ENCODE measurements around the gene KRTAP3-2. TPM values are rescaled to one million over a fixed set of nuclear protein-coding genes. Genes with fewer than 3 reads are reported as not detected.
A peak's percentile ranks its signal among the peaks of the same experiment; 100 is the strongest.

The KRTAP3-2 gene
- total RNA-seq, 1 donor from 2014 or later, result not detected

GRCh38 chr17:40974366-40974765 lies 25.3 kb downstream of the KRTAP3-2 start:
- intact Hi-C loops (cut with DNase I), result no loop called here
- no peaks in the 10 kb centered on the region for H3K27me3 ChIP-seq

GRCh38 chr17:40967582-40967981 lies 32.1 kb downstream of the KRTAP3-2 start:
- H3K27me3 ChIP-seq, result no peaks in the 10 kb centered on the region
- H3K36me3 ChIP-seq, result no peaks in the 10 kb centered on the region
- DNase-seq (ENCODE audit: low spot score in 2 of 2), result no peak
- no peaks in the 10 kb centered on the region for H3K9me3 ChIP-seq
- no peaks in the 10 kb centered on the region for H3K4me1 ChIP-seq
- no peak overlapping the region for H3K4me3 ChIP-seq
- intact Hi-C loops (cut with DNase I), result no loop called here
- H3K27ac ChIP-seq, result no peak overlapping the region
- TF ChIP-seq CTCF (IDR thresholded peaks at IDR 0.05), result no peak

More at GRCh38 chr17:40974366-40974765, 25.3 kb downstream of the KRTAP3-2 start:
- Histone ChIP-seq H3K9me3 (no peaks in the 10 kb centered on the region), H3K4me1 (no peaks in the 10 kb centered on the region), H3K4me3 (no peak overlapping the region), H3K36me3 (no peaks in the 10 kb centered on the region), H3K27ac (no peak overlapping the region)
- TF ChIP-seq CTCF (IDR thresholded peaks at IDR 0.05), result no peak
- DNase-seq (ENCODE audit: low spot score in 2 of 2), result no peak

- DNase-seq (ENCODE audit: low spot score in 2 of 2), result no peak
- Histone ChIP-seq H3K27ac (no peak within 1 kb of the TSS), H3K27me3 (no peaks in the 10 kb centered on the region), H3K4me3 (no peak within 1 kb of the TSS), H3K36me3 (no peaks in the 10 kb centered on the region), H3K4me1 (no peaks in the 10 kb centered on the region), H3K9me3 (no peaks in the 10 kb centered on the region)
- TF ChIP-seq CTCF (IDR thresholded peaks at IDR 0.05), result no peak
- intact Hi-C loops (cut with DNase I), result no loop called here
Measured at GRCh38 chr17:40966848-40967247, 32.9 kb downstream of the KRTAP3-2 start, which contains the start of gene KRT39. KRT39 (minus strand) TSS chr17:40966948; CDS start chr17:40966856, 92 bp downstream.

- H3K4me3 ChIP-seq, result no peak overlapping the region
- no peak for DNase-seq (ENCODE audit: low spot score in 2 of 2)
- intact Hi-C loops (cut with DNase I), result no loop called here
- TF ChIP-seq CTCF (IDR thresholded peaks at IDR 0.05), result peak in 2 of 3 experiments; percentile 34 to 36
- no peaks in the 10 kb centered on the region for H3K36me3 ChIP-seq
- no peaks in the 10 kb centered on the region for H3K9me3 ChIP-seq
- no peaks in the 10 kb centered on the region for H3K27me3 ChIP-seq
- H3K27ac ChIP-seq, result no peak overlapping the region
- H3K4me1 ChIP-seq, result no peaks in the 10 kb centered on the region
Measured at GRCh38 chr17:40963838-40964237, 35.9 kb downstream of the KRTAP3-2 start.

- TF ChIP-seq CTCF (IDR thresholded peaks at IDR 0.05), result no peak
- intact Hi-C loops (cut with DNase I), result no loop called here
Measured at GRCh38 chr17:40962059-40962561, 37.6 kb downstream of the KRTAP3-2 start.

GRCh38 chr17:40961591-40961990 lies 38.1 kb downstream of the KRTAP3-2 start:
- H3K9me3 ChIP-seq, result no peaks in the 10 kb centered on the region
- H3K27me3 ChIP-seq, result no peaks in the 10 kb centered on the region
- no peak for DNase-seq (ENCODE audit: low spot score in 2 of 2)
- H3K4me3 ChIP-seq, result no peak overlapping the region
- no peaks in the 10 kb centered on the region for H3K4me1 ChIP-seq
- H3K36me3 ChIP-seq, result no peaks in the 10 kb centered on the region
- TF ChIP-seq CTCF (IDR thresholded peaks at IDR 0.05), result no peak
- intact Hi-C loops (cut with DNase I), result no loop called here
- no peak overlapping the region for H3K27ac ChIP-seq

More at GRCh38 chr17:40962059-40962561, 37.6 kb downstream of the KRTAP3-2 start:
- no peak overlapping the region for H3K4me3 ChIP-seq
- H3K36me3 ChIP-seq, result no peaks in the 10 kb centered on the region
- no peaks in the 10 kb centered on the region for H3K9me3 ChIP-seq
- H3K27ac ChIP-seq, result no peak overlapping the region
- H3K27me3 ChIP-seq, result no peaks in the 10 kb centered on the region
- no peaks in the 10 kb centered on the region for H3K4me1 ChIP-seq
- no peak for DNase-seq (ENCODE audit: low spot score in 2 of 2)

Measured in ascending aorta (tissue), 2 donors.